D341Med (cell line): ENCODE measurements around the gene AMPD3.

ENCODE experiments used
- DNase-seq: peaks from one replicate; pipeline ENCODE4 v3.0.0; 2012; ENCODE audit warnings: low spot score

AMPD3 gene

DNA sequence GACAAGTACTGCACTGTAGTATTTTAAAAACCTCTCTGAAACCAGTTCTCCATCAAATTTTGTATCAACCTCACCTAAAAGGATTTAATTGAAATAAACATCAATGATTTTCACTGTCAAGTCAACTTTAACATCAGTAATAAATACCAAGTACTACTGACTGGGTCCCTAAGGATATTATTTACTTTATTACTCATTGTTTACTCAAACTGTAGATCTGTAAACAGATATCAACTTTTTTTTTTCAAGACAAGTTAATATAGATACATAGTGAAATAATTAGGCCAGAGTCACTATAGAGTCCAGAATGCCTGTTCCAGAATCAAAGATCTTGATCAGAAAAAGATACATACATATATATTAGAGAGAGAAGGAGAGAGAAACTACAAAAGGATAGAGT, 84.3 kb downstream of the AMPD3 start:
- no peak for DNase-seq

DNA sequence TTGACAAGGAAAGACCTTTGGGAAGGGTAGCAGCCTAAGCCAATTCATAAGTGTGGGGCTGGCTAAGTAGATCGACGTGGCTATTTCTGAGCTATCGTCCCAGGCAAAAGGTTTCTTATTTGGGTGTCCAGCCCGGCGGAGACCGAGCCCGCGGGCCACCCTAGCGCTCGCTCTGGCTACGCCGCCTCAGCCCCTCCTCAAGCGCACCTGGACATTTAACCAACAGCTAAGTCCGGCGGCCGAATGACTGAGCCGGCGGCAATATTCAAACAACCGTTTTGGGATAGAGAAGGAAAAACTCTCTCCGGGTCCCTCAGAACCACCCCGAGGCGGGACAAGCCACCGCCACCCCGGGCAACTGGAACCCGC, 85.5 kb downstream of the AMPD3 start:
- DNase-seq = no peak

DNA sequence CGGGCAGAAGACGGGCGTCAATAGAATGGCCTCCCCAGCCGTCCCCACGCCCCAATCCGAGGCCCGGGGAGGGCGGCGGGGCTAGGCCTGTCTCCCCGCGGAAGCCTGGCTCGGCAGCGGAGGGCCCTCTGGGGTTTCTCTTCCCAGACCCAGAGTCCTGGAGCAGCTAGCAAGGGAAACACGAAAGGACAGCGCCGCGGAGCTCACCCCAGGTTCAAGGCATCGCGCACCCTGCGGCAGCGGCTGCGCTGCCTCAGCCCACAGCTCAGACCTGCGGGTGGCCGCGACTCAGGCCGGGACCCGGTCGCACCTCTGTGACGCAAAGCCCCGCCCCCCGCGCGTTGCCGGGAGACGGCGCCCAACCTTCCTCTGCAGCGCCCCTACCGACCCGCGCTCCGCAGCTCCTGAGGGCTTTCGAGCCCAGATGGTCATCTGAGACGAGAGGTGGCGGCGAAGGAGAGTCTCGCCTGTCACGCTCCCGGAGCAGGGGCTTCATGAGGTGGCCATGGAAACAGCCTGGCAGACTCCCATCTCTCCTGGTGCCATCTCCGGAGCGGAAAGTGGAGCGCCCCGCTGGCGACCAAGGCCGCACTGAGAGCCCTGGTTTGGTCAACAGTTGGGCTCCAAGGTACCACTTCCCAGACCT, 86.0 kb downstream of the AMPD3 start, which contains the start of gene RNF141:
Gene RNF141, minus strand, starts transcription at position 273 of the 646 bp plus-strand sequence. CDS start 7,029 bp downstream, outside the sequence.
- peak; percentile 97 for DNase-seq

DNA sequence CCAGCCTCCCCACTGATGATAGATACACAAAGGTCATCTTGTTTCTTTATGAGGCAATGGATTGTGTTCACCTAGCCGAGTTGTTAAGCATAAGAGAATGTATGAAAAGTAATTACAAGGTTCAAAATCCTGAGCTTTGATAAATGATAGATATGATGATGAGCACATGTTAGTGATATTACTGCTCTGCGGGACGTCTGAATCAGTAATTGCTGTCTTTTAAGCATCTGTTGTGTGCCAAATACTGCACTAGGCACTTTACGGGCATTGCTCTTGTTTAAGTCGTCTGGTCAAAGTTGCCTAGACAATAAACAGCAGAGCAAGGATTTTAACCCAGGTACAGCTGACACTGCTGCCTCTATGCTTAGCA, 86.5 kb downstream of the AMPD3 start:
- DNase-seq = no peak

DNA sequence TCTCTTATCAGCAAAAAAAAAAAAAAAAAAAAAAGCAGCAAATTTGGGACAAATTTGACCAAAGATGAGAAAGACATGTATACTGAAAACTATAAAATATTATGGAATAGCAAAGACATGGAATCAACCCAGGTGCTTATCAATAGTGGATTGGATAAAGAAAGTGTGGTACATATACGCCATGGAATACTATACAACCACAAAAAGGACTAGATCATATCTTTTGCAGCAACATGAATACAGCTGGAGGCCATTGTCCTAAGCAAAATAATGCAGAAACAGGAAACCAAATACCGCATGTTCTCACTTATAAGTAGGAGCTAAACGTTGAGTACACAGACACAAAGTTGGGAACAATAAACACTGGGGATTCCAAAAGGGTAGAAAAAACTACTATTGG, 87.7 kb downstream of the AMPD3 start:
- DNase-seq = no peak

DNA sequence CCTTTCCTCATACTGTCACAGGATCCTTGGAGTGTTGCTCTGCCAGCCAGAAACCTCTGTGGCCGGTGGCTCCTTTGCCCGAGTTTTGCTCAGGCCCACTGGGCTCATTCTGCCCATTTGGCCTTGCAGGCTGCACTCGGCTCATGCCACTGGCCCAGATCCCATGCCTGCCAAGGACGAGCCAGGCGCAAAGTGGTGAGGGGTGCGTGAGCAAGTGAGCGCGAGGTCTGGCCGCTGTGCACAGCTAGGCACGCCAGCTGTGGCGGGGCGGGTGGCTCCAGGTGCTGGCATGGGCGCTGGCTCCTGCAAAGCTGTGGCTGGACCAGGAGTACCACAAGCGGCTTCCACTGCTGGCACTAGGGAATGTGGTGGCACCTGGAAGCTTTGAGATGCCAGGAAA, 88.7 kb downstream of the AMPD3 start:
- no peak for DNase-seq

DNA sequence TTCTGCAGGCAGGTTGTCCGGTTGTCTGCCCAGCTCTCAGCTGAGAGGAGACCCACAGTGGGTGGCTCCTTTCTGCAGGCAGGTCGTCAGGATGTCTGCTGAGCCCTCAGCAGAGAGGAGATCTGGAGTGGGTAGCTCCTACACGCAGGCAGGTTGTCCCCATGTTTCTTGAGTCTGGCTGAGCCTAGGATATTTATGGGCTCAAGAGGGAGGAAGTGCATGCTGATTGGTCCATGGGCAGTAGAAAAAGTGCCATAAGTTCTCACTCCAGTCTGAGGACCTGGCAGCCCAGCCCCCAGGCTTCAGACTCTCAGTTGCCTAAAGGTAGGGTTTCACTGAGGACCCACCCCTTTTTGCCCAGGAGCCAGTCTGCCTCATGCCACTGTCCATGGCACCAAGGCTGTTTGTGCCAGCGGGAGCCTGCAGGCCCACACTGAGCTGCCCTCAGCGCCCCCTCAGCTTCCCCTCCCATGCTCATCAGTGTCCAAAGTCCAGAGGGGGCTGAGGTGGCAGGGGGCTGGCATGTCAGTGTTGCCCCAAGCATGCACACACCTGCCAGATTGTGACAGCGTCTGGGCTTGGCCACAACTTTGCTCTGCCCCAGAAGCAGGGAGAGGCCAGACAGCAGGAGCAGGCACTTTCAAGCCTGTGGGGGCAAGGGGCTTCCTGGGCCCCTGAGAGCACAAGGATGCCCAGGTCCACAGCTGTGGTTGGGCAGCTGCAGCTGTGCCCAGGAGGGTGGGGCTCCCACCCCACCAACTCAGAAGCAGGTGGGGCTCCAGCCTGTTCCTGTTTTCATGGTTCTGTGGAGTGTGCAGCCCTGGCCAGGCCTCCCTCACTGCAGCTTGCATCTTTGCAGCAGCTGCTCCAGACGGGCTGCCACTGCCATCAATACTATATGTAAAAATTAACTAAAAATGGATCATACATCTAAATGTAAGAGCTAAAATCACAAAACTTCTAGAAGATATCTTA, 89.7 kb downstream of the AMPD3 start:
- DNase-seq = no peak

DNA sequence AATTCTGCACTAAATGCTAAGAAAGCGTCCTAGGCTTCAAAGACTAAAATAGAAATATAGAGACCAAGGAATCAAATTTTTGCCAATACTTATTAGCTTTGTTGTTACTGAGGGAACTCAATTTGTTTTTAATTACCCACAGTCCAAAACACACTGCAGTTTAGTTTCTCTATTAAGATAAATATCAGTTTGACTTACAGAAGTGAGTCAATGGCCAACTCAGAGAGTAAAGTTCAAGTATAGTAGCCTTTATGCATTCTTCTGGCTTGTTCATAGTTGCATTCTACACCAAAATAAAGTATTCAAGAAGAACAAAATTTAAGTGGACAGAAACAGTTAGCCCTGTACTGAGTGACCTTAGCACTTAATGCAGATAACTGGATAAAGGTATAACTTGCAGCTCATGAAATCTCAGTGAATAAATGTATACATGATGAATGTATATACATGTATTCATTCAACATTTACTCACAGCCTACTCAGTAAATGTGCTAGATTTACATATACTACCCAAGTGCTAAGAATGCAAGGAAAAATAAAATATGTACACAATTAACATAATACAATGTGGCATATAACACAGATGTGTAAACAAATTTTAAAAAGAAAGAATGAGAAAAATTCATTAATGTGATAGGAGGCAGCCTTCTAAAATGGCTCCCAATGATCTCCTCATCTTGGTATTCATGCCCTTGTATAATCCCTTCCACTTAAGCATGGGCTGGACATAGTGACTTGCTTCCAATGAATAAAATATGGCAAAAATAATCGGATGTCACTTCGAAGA, 95.6 kb downstream of the AMPD3 start:
- DNase-seq = no peak

DNA sequence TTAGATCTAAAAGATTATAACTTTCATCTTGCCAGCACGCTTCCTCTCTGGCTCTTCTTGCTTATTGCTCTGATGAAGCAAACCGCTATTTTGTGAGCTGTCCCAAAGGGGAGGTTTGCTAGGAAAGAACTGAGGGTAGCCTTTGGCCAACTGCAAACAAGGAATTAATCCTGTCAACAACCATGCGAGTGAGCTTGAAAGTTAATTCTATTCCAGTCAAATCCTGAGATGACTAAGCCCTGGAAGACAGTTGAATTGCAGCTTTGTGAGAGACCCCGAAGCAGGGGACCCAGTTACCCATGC, 96.2 kb downstream of the AMPD3 start:
- no peak for DNase-seq

DNA sequence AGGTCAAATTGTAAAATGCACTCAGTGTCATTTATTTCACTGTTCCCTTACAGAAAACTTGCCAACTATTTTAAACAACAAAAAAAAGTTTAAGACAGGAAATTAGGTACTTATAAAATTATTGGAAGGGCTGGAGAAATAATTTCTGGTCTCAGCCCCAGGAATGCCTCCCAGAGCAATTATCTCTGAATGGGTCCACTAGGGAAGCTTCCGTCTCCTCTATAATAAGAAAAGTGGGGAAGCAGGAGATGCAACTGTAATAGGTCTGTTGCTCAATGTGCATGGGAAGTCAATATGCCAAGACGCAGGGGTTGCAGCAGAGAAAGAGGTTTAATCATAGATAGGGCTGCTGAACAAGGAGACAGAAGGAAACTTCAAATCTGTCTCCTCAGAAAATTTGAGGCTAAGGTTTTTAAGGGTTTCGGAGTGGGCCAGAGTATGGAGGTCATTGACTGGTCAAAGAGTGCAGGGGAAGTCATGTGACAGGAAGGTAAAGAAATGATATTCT, 96.8 kb downstream of the AMPD3 start:
- DNase-seq = no peak

DNA sequence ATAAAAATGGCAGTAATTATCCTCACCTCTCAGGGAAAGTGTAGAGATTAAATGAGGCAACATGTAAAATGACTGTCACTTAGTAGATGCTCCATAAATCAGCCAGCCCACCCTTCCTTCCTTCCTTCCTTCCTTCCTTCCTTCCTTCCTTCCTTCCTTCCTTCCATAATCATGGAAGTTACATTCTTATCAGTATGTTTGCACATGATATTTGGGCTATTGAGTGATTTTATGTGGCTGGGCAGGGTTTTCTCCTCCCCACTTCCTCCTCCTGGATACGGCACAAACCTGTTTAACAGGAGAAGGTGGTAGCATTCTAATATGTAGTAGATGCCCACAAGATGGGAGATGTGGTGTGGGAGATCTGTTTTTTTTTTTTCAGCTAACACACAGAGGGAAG, 101.5 kb downstream of the AMPD3 start:
- no peak for DNase-seq
